ENCODE data around the gene KIR3DL3. TPM values are rescaled to one million over a fixed set of nuclear protein-coding genes. Genes with fewer than 3 reads are reported as not detected.
"Not testable (repeated sequence)": the region's sequence is repeated elsewhere in the genome, so short reads cannot be mapped to it uniquely, and the experiment has no call there.

The KIR3DL3 gene
- total and polyA plus RNA-seq, 3 experiments from 2014 or later, result 0.63 TPM; not detected in 2

DNA sequence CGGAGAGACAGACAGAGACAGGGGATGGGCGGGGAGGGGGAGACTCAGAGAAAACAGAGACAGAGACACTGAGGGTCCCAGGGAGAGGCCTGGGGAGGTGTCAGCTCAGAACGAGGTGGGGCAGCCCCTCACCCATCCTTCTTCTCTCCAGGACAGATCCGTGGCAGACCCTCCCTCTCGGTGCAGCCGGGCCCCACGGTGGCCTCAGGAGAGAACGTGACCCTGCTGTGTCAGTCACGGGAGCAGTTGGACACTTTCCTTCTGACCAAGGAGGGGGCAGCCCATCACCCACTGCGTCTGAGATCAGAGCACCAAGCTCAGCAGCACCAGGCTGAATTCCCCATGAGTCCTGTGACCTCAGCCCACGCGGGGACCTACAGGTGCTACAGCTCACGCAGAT lies 14.3 kb upstream of the KIR3DL3 start:
- CTCF ChIA-PET; H3K4me3 Mint-ChIP-seq; H3K4me3 ChIP-seq (ENCODE audit: low read length); H3K36me3 ChIP-seq (ENCODE audit: insufficient read depth, low read length); H3K9me3 Mint-ChIP-seq; H3K9me3 ChIP-seq (ENCODE audit: low read length); H3K27ac Mint-ChIP-seq; H3K36me3 Mint-ChIP-seq; H3K27ac ChIP-seq (ENCODE audit: low read depth, low read length); DNase-seq; H3K27me3 ChIP-seq (ENCODE audit: insufficient read depth, low read length, poor library complexity, severe bottlenecking); POLR2A ChIA-PET: not testable (repeated sequence)
- peaks cover 12% of the 10 kb centered on the region for H3K4me1 ChIP-seq (ENCODE audit: insufficient read depth, low read length)
- Mint-ChIP-seq H3K27me3 (peaks cover 8 to 18% of the 10 kb centered on the region in 2 donors), H3K4me1 (peaks cover 17 to 29% (median 19%) of the 10 kb centered on the region in 3 donors)

DNA sequence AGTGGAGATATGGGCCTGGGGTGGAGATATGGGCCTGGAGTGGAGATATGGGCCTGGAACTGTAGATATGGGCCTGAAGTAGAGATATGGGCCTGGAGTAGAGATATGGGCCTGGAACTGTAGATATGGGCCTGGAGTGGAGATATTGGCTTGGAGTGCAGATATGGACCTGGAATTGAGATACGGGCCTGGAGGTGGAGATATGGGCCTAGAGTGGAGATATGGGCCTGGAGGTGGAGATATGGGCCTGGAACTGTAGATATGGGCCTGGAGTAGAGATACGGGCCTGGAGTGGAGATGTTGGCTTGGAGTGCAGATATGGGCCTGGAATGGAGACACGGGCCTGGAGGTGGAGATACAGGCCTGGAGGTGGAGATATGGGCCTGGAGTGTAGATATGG lies 402 bp downstream of the KIR3DL3 start:
- peaks cover 7 to 12% of the 10 kb centered on the region in 2 donors for H3K27me3 Mint-ChIP-seq

DNA sequence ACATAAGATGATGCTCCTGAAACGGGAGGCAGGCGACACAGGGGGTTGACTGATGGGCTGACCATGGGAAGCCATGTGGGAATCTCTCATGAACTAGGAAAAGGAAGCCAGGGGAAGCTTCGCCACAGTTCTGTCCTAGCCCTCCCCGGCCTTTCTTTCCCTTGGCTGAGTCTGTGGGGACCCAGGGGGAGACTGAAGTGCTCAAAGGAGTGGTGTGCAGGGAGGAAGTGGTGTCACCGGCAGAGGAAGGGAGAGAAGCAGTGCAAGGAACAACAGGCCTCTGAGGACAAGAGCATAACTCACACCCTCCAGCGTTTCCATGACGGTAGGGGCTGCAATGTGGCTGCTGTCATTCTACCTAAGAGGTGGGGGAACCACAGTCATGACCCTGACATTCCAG lies 1.1 kb downstream of the KIR3DL3 start:
- CTCF ChIA-PET, result no interaction called here
- Mint-ChIP-seq H3K27me3 (peaks cover 7 to 12% of the 10 kb centered on the region in 2 donors), H3K4me1 (no peaks in the 10 kb centered on the region)

More for the DNA sequence above, 402 bp downstream of the KIR3DL3 start:
- H3K4me1 ChIP-seq (ENCODE audit: insufficient read depth, low read length), result no peaks in the 10 kb centered on the region
- Mint-ChIP-seq H3K9me3 (peaks cover 14 to 18% (median 15%) of the 10 kb centered on the region in 5 donors), H3K4me3 (no peak overlapping the region), H3K4me1 (no peaks in the 10 kb centered on the region), H3K27ac (no peak overlapping the region), H3K36me3 (peaks cover 0 to 1% (median 0%) of the 10 kb centered on the region in 3 donors)
- H3K9me3 ChIP-seq (ENCODE audit: low read length), result no peaks in the 10 kb centered on the region
- H3K27me3 ChIP-seq (ENCODE audit: insufficient read depth, low read length, poor library complexity, severe bottlenecking), result no peaks in the 10 kb centered on the region
- no peak overlapping the region for H3K4me3 ChIP-seq (ENCODE audit: low read length)
- DNase-seq, result no peak
- H3K27ac ChIP-seq (ENCODE audit: low read depth, low read length), result no peak overlapping the region
- POLR2A ChIA-PET, result no interaction called here
- H3K36me3 ChIP-seq (ENCODE audit: insufficient read depth, low read length), result no peaks in the 10 kb centered on the region
- CTCF ChIA-PET, result no interaction called here

DNA sequence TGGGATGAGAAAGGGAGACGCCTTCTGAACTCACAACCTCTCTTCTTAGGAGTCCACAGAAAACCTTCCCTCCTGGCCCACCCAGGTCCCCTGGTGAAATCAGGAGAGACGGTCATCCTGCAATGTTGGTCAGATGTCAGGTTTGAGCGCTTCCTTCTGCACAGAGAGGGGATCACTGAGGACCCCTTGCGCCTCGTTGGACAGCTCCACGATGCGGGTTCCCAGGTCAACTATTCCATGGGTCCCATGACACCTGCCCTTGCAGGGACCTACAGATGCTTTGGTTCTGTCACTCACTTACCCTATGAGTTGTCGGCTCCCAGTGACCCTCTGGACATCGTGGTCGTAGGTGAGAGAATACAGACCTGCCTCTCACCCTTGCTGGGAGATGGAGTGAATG lies 3.3 kb downstream of the KIR3DL3 start:
- Mint-ChIP-seq H3K9me3 (peaks cover 2 to 11% (median 8%) of the 10 kb centered on the region in 5 donors), H3K36me3 (peaks cover 0 to 1% (median 0%) of the 10 kb centered on the region in 3 donors), H3K4me1 (no peaks in the 10 kb centered on the region), H3K27me3 (peaks cover 14 to 15% of the 10 kb centered on the region in 2 donors), H3K27ac (no peak overlapping the region), H3K4me3 (no peak overlapping the region)
- Histone ChIP-seq H3K4me1 (ENCODE audit: insufficient read depth, low read length) (no peaks in the 10 kb centered on the region), H3K4me3 (ENCODE audit: low read length) (no peak overlapping the region), H3K36me3 (ENCODE audit: insufficient read depth, low read length) (no peaks in the 10 kb centered on the region), H3K27ac (ENCODE audit: low read depth, low read length) (no peak overlapping the region), H3K9me3 (ENCODE audit: low read length) (no peaks in the 10 kb centered on the region), H3K27me3 (ENCODE audit: insufficient read depth, low read length, poor library complexity, severe bottlenecking) (no peaks in the 10 kb centered on the region)
- CTCF ChIA-PET, result no interaction called here
- POLR2A ChIA-PET, result no interaction called here
- DNase-seq, result no peak

More for the DNA sequence above, 1.1 kb downstream of the KIR3DL3 start:
- H3K4me1 ChIP-seq (ENCODE audit: insufficient read depth, low read length), result no peaks in the 10 kb centered on the region
- H3K27me3 ChIP-seq (ENCODE audit: insufficient read depth, low read length, poor library complexity, severe bottlenecking), result no peaks in the 10 kb centered on the region
- no peak overlapping the region for H3K27ac Mint-ChIP-seq
- H3K9me3 ChIP-seq (ENCODE audit: low read length), result no peaks in the 10 kb centered on the region
- no peak overlapping the region for H3K4me3 Mint-ChIP-seq
- no peak for DNase-seq
- no peaks in the 10 kb centered on the region for H3K36me3 ChIP-seq (ENCODE audit: insufficient read depth, low read length)
- H3K9me3 Mint-ChIP-seq, result peaks cover 8 to 18% (median 10%) of the 10 kb centered on the region in 5 donors
- H3K27ac ChIP-seq (ENCODE audit: low read depth, low read length), result no peak overlapping the region
- no peak overlapping the region for H3K4me3 ChIP-seq (ENCODE audit: low read length)
- peaks cover 0 to 1% (median 0%) of the 10 kb centered on the region in 3 donors for H3K36me3 Mint-ChIP-seq
- POLR2A ChIA-PET, result no interaction called here

DNA sequence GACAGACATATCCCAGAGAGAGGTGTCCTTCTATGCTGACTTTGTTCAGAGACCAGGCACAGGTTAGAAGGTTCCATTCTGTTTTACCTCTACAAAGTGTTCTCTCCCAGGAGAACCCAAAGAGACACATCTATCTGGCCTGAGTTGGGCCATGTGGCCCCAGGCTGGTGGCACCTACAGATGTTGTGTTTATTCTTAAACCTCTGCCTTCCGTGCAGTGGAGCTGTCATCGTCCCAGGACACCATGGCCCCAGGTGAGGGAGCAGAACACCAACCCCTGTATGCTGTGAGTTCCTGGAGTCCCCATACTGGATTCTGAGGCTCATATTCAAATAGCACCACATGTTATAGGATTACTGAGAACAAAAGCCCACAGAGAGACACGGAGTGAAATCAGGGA lies 3.9 kb downstream of the KIR3DL3 start:
- no peaks in the 10 kb centered on the region for H3K36me3 ChIP-seq (ENCODE audit: insufficient read depth, low read length)
- peaks cover 2 to 11% (median 2%) of the 10 kb centered on the region in 5 donors for H3K9me3 Mint-ChIP-seq
- POLR2A ChIA-PET, result no interaction called here
- H3K4me3 ChIP-seq (ENCODE audit: low read length), result no peak overlapping the region
- no peak overlapping the region for H3K27ac Mint-ChIP-seq
- no peaks in the 10 kb centered on the region for H3K4me1 Mint-ChIP-seq
- H3K27ac ChIP-seq (ENCODE audit: low read depth, low read length), result no peak overlapping the region
- H3K4me3 Mint-ChIP-seq, result no peak overlapping the region
- H3K27me3 Mint-ChIP-seq, result peaks cover 15 to 16% of the 10 kb centered on the region in 2 donors
- no peaks in the 10 kb centered on the region for H3K9me3 ChIP-seq (ENCODE audit: low read length)
- peaks cover 0 to 1% (median 0%) of the 10 kb centered on the region in 3 donors for H3K36me3 Mint-ChIP-seq
- no peaks in the 10 kb centered on the region for H3K4me1 ChIP-seq (ENCODE audit: insufficient read depth, low read length)
- no peak for DNase-seq
- CTCF ChIA-PET, result no interaction called here
- no peaks in the 10 kb centered on the region for H3K27me3 ChIP-seq (ENCODE audit: insufficient read depth, low read length, poor library complexity, severe bottlenecking)

DNA sequence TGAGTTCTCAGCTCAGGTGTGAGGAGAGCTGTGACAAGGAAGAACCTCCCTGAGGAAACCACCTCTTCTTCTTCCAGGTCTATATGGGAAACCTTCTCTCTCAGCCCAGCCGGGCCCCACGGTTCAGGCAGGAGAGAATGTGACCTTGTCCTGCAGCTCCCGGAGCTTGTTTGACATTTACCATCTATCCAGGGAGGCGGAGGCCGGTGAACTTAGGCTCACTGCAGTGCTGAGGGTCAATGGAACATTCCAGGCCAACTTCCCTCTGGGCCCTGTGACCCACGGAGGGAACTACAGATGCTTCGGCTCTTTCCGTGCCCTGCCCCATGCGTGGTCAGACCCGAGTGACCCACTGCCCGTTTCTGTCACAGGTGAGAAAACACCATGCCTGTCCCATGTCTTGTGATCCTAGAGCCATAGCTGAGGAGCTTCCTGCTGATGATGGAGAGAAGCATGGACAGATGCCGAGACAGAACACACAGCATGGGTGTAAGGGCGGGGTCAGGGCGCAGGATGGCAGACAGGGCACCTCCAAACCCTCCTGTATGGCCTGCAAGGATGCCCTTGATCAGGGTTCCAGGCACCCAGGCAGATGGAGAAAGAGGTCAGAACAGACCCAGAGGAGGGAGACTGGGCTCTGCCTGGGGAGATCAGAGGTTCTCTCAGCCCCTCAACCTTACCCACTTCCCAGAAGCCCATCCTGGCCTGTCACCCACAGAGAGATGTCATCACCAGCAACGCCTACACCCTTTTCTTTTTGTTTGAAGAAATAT lies 5.4 kb downstream of the KIR3DL3 start:
- peaks cover 0 to 1% (median 0%) of the 10 kb centered on the region in 3 donors for H3K36me3 Mint-ChIP-seq
- POLR2A ChIA-PET, result no interaction called here
- CTCF ChIA-PET, result no interaction called here

DNA sequence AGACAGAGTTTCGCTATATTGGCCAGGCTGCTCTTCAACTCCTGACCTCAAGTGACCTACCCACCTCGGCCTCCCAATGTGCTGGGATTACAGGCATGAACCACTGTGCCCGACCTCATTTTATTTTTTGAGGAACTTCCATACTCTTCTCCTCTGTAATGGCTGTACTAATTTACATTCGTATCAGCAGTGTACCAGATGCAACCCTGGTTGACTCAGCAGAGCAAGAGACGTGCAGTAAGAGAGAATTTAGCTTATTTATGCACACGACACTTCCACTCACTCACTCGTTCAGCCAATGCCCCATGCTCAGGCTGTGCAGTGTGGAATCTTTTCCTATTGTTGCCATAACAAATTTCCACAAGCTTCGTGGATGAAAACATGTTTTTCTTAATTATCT lies 6.9 kb downstream of the KIR3DL3 start:
- no peak overlapping the region for H3K27ac Mint-ChIP-seq
- Histone ChIP-seq H3K9me3 (ENCODE audit: low read length) (no peaks in the 10 kb centered on the region), H3K36me3 (ENCODE audit: insufficient read depth, low read length) (no peaks in the 10 kb centered on the region), H3K4me3 (ENCODE audit: low read length) (no peak overlapping the region), H3K27me3 (ENCODE audit: insufficient read depth, low read length, poor library complexity, severe bottlenecking) (no peaks in the 10 kb centered on the region), H3K4me1 (ENCODE audit: insufficient read depth, low read length) (no peaks in the 10 kb centered on the region), H3K27ac (ENCODE audit: low read depth, low read length) (no peak overlapping the region)
- CTCF ChIA-PET, result no interaction called here
- DNase-seq, result no peak
- H3K36me3 Mint-ChIP-seq, result peaks cover 0 to 1% (median 0%) of the 10 kb centered on the region in 3 donors
- H3K9me3 Mint-ChIP-seq, result peaks cover 0 to 7% (median 4%) of the 10 kb centered on the region in 5 donors
- POLR2A ChIA-PET, result no interaction called here
- no peaks in the 10 kb centered on the region for H3K4me1 Mint-ChIP-seq
- H3K4me3 Mint-ChIP-seq, result no peak overlapping the region
- H3K27me3 Mint-ChIP-seq, result peaks cover 15 to 25% of the 10 kb centered on the region in 2 donors

More for the DNA sequence above, 5.4 kb downstream of the KIR3DL3 start:
- Mint-ChIP-seq H3K27me3 (peaks cover 15 to 21% of the 10 kb centered on the region in 2 donors), H3K4me1 (no peaks in the 10 kb centered on the region), H3K9me3 (peaks cover 0 to 10% (median 4%) of the 10 kb centered on the region in 5 donors), H3K27ac (no peak overlapping the region), H3K4me3 (no peak overlapping the region)
- no peak overlapping the region for H3K27ac ChIP-seq (ENCODE audit: low read depth, low read length)
- no peak overlapping the region for H3K4me3 ChIP-seq (ENCODE audit: low read length)
- no peaks in the 10 kb centered on the region for H3K9me3 ChIP-seq (ENCODE audit: low read length)
- no peak for DNase-seq
- H3K27me3 ChIP-seq (ENCODE audit: insufficient read depth, low read length, poor library complexity, severe bottlenecking), result no peaks in the 10 kb centered on the region
- H3K36me3 ChIP-seq (ENCODE audit: insufficient read depth, low read length), result no peaks in the 10 kb centered on the region
- no peaks in the 10 kb centered on the region for H3K4me1 ChIP-seq (ENCODE audit: insufficient read depth, low read length)

DNA sequence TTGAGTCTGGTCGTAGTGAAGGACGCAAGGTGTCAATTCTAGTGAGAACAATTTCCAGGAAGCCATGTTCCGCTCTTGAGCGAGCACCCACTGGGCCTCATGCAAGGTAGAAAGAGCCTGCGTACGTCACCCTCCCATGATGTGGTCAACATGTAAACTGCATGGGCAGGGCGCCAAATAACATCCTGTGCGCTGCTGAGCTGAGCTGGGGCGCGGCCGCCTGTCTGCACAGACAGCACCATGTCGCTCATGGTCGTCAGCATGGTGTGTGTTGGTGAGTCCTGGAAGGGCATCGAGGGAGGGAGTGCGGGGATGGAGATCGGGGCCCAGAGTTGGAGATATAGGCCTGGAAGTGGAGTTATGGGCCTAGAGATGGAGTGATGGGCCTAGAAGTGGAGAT lies 14.1 kb downstream of the KIR3DL3 start, which contains the start of gene KIR2DL3:
KIR2DL3 (plus strand) TSS at position 208 of the 400 bp plus-strand sequence; CDS start at position 241, 33 bp downstream.
- H3K9me3 ChIP-seq (ENCODE audit: low read length); H3K36me3 Mint-ChIP-seq; H3K36me3 ChIP-seq (ENCODE audit: insufficient read depth, low read length); CTCF ChIA-PET; H3K4me1 Mint-ChIP-seq; POLR2A ChIA-PET; H3K27me3 ChIP-seq (ENCODE audit: insufficient read depth, low read length, poor library complexity, severe bottlenecking); H3K27ac ChIP-seq (ENCODE audit: low read depth, low read length); H3K4me3 ChIP-seq (ENCODE audit: low read length); DNase-seq; H3K4me1 ChIP-seq (ENCODE audit: insufficient read depth, low read length): not testable (repeated sequence)
- Mint-ChIP-seq H3K9me3 (peaks cover 0 to 12% (median 2%) of the 10 kb centered on the region in 5 donors), H3K27me3 (peaks cover 19 to 21% of the 10 kb centered on the region in 2 donors), H3K4me3 (peak within 1 kb of the TSS in 2 of 7 donors; percentile 3 to 9), H3K27ac (peak within 1 kb of the TSS in 3 of 8 donors; percentile 1 to 85 (median 3))
